ENCODE data around the gene NDUFB2. TPM values are rescaled to one million over a fixed set of nuclear protein-coding genes. Genes with fewer than 3 reads are reported as not detected.
A peak's percentile ranks its signal among the peaks of the same experiment; 100 is the strongest.

Gene NDUFB2
- total and polyA plus RNA-seq, 9 of the 15 experiments (the other 6 are each of a cell fraction or from before 2014, with no cell fraction given) = 220 to 2,075 (median 320) TPM

DNA sequence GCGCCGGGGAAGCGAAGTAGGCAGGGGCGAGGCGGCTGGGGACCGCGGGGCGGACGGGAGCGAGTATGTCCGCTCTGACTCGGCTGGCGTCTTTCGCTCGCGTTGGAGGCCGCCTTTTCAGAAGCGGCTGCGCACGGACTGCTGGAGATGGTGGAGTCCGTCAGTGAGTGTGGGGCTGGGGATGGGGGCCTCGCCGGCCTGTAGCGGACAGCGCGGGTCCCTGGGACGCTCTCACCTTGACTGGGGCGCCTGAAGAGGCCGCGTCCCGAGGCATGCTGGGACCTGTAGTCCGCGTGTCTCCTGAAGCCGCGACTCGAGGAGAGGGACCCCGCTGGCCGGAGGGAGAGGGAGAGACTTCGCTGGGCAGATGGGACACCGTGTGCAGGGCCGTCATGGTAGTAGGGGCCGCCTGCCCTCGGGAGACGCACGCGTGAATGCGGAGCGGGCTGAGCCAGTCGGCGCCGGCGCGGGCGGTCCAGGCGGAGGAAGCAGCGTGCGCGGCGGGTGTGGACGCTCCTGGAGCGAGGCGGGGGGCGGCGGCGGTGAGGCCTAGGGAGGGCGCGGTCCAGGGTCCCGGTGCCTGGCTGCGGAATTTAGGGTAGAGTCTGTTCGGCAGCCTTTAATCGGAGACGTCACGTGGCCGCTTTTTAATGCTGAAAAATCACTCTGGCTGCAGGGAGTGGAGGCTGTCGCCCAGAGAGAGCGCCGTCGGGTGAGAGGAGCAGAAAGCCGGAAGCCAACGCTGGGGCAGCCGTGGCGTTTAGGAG, at the start of gene NDUFB2 (continued):
- TF ChIP-seq, protein P1, sequence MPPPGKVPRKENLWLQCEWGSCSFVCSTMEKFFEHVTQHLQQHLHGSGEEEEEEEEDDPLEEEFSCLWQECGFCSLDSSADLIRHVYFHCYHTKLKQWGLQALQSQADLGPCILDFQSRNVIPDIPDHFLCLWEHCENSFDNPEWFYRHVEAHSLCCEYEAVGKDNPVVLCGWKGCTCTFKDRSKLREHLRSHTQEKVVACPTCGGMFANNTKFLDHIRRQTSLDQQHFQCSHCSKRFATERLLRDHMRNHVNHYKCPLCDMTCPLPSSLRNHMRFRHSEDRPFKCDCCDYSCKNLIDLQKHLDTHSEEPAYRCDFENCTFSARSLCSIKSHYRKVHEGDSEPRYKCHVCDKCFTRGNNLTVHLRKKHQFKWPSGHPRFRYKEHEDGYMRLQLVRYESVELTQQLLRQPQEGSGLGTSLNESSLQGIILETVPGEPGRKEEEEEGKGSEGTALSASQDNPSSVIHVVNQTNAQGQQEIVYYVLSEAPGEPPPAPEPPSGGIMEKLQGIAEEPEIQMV (tag; conservative IDR thresholded peaks at IDR 0.05; ENCODE audit: low read depth) = no peak
- TF ChIP-seq TFAP4 (CRISPR knock-in tag; IDR thresholded peaks at IDR 0.05; ENCODE audit: borderline replicate concordance) (peak; percentile 85), MAFK (IDR thresholded peaks at IDR 0.05; ENCODE audit: low read length) (0 out of 2 replicates have a peak, but pooled peaks have one; percentile 6), FOXK1 (CRISPR knock-in tag; IDR thresholded peaks at IDR 0.05; ENCODE audit: borderline replicate concordance) (peak; percentile 87; the same call in 1 of the 2 replicates), NR3C1 (CRISPR knock-in tag; IDR thresholded peaks at IDR 0.05) (peak; percentile 96), NELFE (IDR thresholded peaks at IDR 0.05; ENCODE audit: insufficient read depth, insufficient read length) (no peak), NFIC (IDR thresholded peaks at IDR 0.05) (peak; percentile 87), RBM22 (IDR thresholded peaks at IDR 0.05; ENCODE audit: low read depth, low read length, poor library complexity, severe bottlenecking) (peak; percentile 85), ZNF561 (CRISPR knock-in tag; conservative IDR thresholded peaks at IDR 0.05) (no peak), PHB2 (IDR thresholded peaks at IDR 0.05; ENCODE audit: low read depth) (no peak), XRCC5 (IDR thresholded peaks at IDR 0.05; ENCODE audit: low read depth, low read length) (peak; percentile 83), THAP12 (CRISPR knock-in tag; IDR thresholded peaks at IDR 0.05) (peak; percentile 83), EHMT2 (IDR thresholded peaks at IDR 0.05) (no peak), MCM7 (IDR thresholded peaks at IDR 0.05) (no peak), PTTG1 (tag; IDR thresholded peaks at IDR 0.05; ENCODE audit: low read depth) (no peak), PHF8 (IDR thresholded peaks at IDR 0.05; ENCODE audit: borderline replicate concordance, low read length) (peak; percentile 98), SMARCA4 (IDR thresholded peaks at IDR 0.05) (0 out of 2 replicates have a peak, but pooled peaks have one; percentile 2), E2F1 (CRISPR knock-in tag; IDR thresholded peaks at IDR 0.05) (peak; percentile 75; the same call in 1 of the 2 replicates), PRMT5 (CRISPR knock-in tag; IDR thresholded peaks at IDR 0.05) (peak; percentile 39; the same call in 1 of the 2 replicates)
- TF ChIP-seq, protein P2, sequence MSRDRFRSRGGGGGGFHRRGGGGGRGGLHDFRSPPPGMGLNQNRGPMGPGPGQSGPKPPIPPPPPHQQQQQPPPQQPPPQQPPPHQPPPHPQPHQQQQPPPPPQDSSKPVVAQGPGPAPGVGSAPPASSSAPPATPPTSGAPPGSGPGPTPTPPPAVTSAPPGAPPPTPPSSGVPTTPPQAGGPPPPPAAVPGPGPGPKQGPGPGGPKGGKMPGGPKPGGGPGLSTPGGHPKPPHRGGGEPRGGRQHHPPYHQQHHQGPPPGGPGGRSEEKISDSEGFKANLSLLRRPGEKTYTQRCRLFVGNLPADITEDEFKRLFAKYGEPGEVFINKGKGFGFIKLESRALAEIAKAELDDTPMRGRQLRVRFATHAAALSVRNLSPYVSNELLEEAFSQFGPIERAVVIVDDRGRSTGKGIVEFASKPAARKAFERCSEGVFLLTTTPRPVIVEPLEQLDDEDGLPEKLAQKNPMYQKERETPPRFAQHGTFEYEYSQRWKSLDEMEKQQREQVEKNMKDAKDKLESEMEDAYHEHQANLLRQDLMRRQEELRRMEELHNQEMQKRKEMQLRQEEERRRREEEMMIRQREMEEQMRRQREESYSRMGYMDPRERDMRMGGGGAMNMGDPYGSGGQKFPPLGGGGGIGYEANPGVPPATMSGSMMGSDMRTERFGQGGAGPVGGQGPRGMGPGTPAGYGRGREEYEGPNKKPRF (IDR thresholded peaks at IDR 0.05; ENCODE audit: low read depth, low read length) = no peak

Measured in K562 (cell line).